Astrocyte (in vitro differentiated cells and primary cell): ENCODE results near the gene EFCAB6.

Source experiments
- EZH2 ChIP-seq: IDR thresholded peaks from 2 replicates; pipeline ENCODE4 v1.6.1; 2012; ENCODE audit warnings: mild to moderate bottlenecking, low read length, inconsistent platforms; ENCODE audit not compliant: insufficient read depth
- TF ChIP-seq, protein P1 (sequence below): IDR thresholded peaks from 2 replicates; pipeline ENCODE4 v1.5.1; 2011; ENCODE audit warnings: low read depth, mild to moderate bottlenecking, inconsistent platforms, low read length, moderate library complexity; ENCODE audit not compliant: insufficient read depth

DNA sequence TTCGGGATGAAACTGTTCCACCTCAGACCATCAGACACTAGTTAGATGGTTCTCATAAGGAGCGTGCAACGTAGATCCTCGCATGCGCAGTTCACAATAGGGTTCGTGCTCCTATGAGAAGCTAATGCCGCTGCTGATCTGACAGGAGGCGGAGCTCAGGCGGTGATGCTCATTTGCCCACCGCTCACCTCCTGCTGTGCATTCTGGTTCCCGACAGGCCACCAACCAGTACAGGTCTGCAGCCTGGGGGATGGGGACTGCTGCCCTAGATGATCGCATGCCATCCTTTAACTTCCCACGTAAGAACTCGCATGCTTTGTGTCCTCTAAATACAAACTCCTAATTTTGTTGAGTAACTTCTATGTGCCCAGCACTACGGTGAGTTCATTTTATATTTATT lies 62.6 kb downstream of the EFCAB6 start:
- TF ChIP-seq, protein P1, sequence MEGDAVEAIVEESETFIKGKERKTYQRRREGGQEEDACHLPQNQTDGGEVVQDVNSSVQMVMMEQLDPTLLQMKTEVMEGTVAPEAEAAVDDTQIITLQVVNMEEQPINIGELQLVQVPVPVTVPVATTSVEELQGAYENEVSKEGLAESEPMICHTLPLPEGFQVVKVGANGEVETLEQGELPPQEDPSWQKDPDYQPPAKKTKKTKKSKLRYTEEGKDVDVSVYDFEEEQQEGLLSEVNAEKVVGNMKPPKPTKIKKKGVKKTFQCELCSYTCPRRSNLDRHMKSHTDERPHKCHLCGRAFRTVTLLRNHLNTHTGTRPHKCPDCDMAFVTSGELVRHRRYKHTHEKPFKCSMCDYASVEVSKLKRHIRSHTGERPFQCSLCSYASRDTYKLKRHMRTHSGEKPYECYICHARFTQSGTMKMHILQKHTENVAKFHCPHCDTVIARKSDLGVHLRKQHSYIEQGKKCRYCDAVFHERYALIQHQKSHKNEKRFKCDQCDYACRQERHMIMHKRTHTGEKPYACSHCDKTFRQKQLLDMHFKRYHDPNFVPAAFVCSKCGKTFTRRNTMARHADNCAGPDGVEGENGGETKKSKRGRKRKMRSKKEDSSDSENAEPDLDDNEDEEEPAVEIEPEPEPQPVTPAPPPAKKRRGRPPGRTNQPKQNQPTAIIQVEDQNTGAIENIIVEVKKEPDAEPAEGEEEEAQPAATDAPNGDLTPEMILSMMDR, result no peak
- no peak for TF ChIP-seq EZH2
